ENCODE results near the gene CD200R1L.

DNA sequence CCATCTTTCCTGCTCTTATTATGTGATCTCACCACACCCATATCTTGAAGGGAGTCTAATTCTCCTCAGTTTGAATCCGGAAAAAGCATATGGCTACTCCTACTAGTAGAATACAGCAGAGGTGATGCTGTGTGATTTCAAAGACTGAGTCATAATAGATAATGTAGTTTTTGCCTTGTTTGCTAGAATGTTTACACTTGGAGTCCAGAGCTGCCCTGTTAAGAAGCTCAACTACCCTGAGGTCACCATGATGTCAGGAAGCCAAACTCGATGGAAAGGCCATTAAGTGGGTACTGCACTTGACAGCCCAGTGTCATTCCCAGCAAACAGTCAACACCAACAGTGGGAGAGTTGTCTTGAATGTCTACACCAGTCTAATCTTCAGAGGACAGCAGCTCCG, 56.9 kb downstream of the CD200R1L start:
- no peak for TF ChIP-seq CTCF (IDR thresholded peaks at IDR 0.05)
- no peak for TF ChIP-seq POLR2A (IDR thresholded peaks at IDR 0.05)
